K562 (cell line): Measurements from ENCODE around the gene SP2. TPM values are rescaled to one million over a fixed set of nuclear protein-coding genes. Genes with fewer than 3 reads are reported as not detected.
A peak's percentile ranks its signal among the peaks of the same experiment; 100 is the strongest.

Experiments
- ATF6 ChIP-seq: sonication (generic); formaldehyde crosslinking; IDR thresholded peaks from 2 replicates; pipeline ENCODE4 v1.4.0; 2020; ENCODE audit warnings: mild to moderate bottlenecking, missing genetic modification reagents
- CBX1 ChIP-seq: sonication (generic); IDR thresholded peaks from 2 replicates; pipeline ENCODE4 v1.6.1; 2016; ENCODE audit warnings: antibody characterized with exemption, low read depth, mild to moderate bottlenecking
- CTBP1 ChIP-seq: fragments of 450-650 bp; IDR thresholded peaks from 2 replicates; pipeline ENCODE4 v1.6.1; 2016; ENCODE audit warnings: borderline replicate concordance
- EGR1 ChIP-seq: fragments of 450-650 bp; conservative IDR thresholded peaks from 2 replicates; pipeline ENCODE4 v1.6.1; 2017; ENCODE audit warnings: mild to moderate bottlenecking
- ELF1 ChIP-seq: fragments of 200-800 bp; sonication (Bioruptor generic); IDR thresholded peaks from 2 replicates; pipeline ENCODE4 v1.6.1; 2016; ENCODE audit warnings: missing genetic modification characterization, missing compliant biosample characterization
- ETV6 ChIP-seq, 3 experiments: fragments of 150-350 bp in 1 of 3; sonication (generic) in 1 of 3; formaldehyde crosslinking in 1 of 3; IDR thresholded peaks; 2 replicates each; pipeline versions ENCODE4 v1.6.1 to v1.8.0; 2014 to 2022; ENCODE audit warnings: borderline replicate concordance in 2 of 3, low read depth in 2 of 3, antibody characterized with exemption in 1 of 3, low read length in 1 of 3, mild to moderate bottlenecking in 1 of 3, missing genetic modification reagents in 1 of 3
- GABPA ChIP-seq: fragments of 200-800 bp; sonication (Bioruptor generic); conservative IDR thresholded peaks from 2 replicates; pipeline ENCODE4 v1.6.1; 2016; ENCODE audit warnings: low read depth, missing genetic modification characterization, missing compliant biosample characterization
- KLF1 ChIP-seq: fragments of 450-650 bp; IDR thresholded peaks from 2 replicates; pipeline ENCODE4 v1.6.1; 2016; ENCODE audit warnings: missing genetic modification characterization, missing compliant biosample characterization
- KLF6 ChIP-seq: fragments of 250-450 bp; sonication (Bioruptor Pico); IDR thresholded peaks from 2 replicates; pipeline ENCODE4 v1.4.0; 2020; ENCODE audit warnings: mild to moderate bottlenecking, moderate library complexity, borderline replicate concordance
- MAFG ChIP-seq: fragments of 450-650 bp; conservative IDR thresholded peaks from 2 replicates; pipeline ENCODE4 v1.6.1; 2016; ENCODE audit warnings: missing genetic modification characterization, missing compliant biosample characterization
- MAZ ChIP-seq, 2 experiments: fragments of 450-650 bp in 1 of 2; sonication (generic) in 1 of 2; formaldehyde crosslinking; IDR thresholded peaks in 1 of 2; conservative IDR thresholded peaks in 1 of 2; 2 replicates each; pipeline versions ENCODE4 v1.4.0 to v1.5.0; 2020; ENCODE audit warnings: mild to moderate bottlenecking in 1 of 2, missing genetic modification reagents in 1 of 2
- MBD2 ChIP-seq: sonication (generic); IDR thresholded peaks from 2 replicates; pipeline ENCODE4 v1.6.1; 2016; ENCODE audit warnings: low read depth, borderline replicate concordance
- NFRKB ChIP-seq: fragments of 450-650 bp; IDR thresholded peaks from 2 replicates; pipeline ENCODE4 v1.6.1; 2016; ENCODE audit warnings: low read depth
- SPI1 ChIP-seq: IDR thresholded peaks from 2 replicates; pipeline ENCODE4 v1.6.1; 2011; ENCODE audit warnings: low read depth, low read length, control low read depth, borderline replicate concordance
- TCF3 ChIP-seq: sonication (generic); formaldehyde crosslinking; IDR thresholded peaks from 2 replicates; pipeline ENCODE4 v1.4.0; 2020; ENCODE audit warnings: mild to moderate bottlenecking, missing genetic modification reagents
- VEZF1 ChIP-seq: fragments of 200-800 bp; sonication (Bioruptor generic); IDR thresholded peaks from 2 replicates; pipeline ENCODE4 v1.6.1; 2017; ENCODE audit warnings: missing genetic modification characterization, missing compliant biosample characterization
- ZNF133 ChIP-seq: fragments of 250-450 bp; sonication (Bioruptor Pico); IDR thresholded peaks from 2 replicates; pipeline ENCODE4 v1.4.0; 2020; ENCODE audit warnings: mild to moderate bottlenecking
- ZNF134 ChIP-seq: fragments of 250-450 bp; sonication (Bioruptor Pico); conservative IDR thresholded peaks from 2 replicates; pipeline ENCODE4 v1.4.0; 2020
- ZNF316 ChIP-seq: fragments of 450-650 bp; IDR thresholded peaks from 2 replicates; pipeline ENCODE4 v1.6.1; 2016
- polyA plus RNA-seq, 8 experiments: library from polyadenylated mRNA; depleted of rRNA in 4 of 8; stranded (reverse) in 5 of 8; unstranded in 3 of 8; fragments of >200 nt; fragmentation: Nextera tagmentation in 2 of 8; fragmentation: Illumina TruSeq in 1 of 8; extraction: Ambion mirVana in 2 of 8; extraction: Trizol in 1 of 8; gene quantifications; 2 replicates each; pipeline versions ENCODE4 v1.2.1 to v1.2.3, GENCODE V29; 2011 to 2014; ENCODE audit warnings: inconsistent platforms in 1 of 8, missing spikeins in 1 of 8
- total RNA-seq, 7 experiments: library from RNA; depleted of rRNA in 6 of 7; stranded (reverse); fragments of >200 nt in 6 of 7; fragmentation: Illumina TruSeq in 2 of 7; extraction: Trizol in 2 of 7; gene quantifications; 2 replicates each; pipeline versions ENCODE4 v1.2.1 to v1.2.3, GENCODE V29; 2011 to 2021; ENCODE audit warnings: low replicate concordance in 1 of 7
- TF ChIP-seq, protein P1 (sequence below): fragments of 250-450 bp; sonication (Bioruptor Pico); IDR thresholded peaks from 2 replicates; pipeline ENCODE4 v1.8.0; 2021; ENCODE audit warnings: moderate library complexity, mild to moderate bottlenecking, inconsistent platforms
- TF ChIP-seq, protein P2 (sequence below): fragments of 450-650 bp; IDR thresholded peaks from 2 replicates; pipeline ENCODE4 v1.6.1; 2018; ENCODE audit not compliant: partially characterized antibody

SP2 gene
- total and polyA plus RNA-seq, 9 of the 15 experiments (the other 6 are each of a cell fraction or from before 2014, with no cell fraction given), result 0.77 to 22.3 (median 2.3) TPM

DNA sequence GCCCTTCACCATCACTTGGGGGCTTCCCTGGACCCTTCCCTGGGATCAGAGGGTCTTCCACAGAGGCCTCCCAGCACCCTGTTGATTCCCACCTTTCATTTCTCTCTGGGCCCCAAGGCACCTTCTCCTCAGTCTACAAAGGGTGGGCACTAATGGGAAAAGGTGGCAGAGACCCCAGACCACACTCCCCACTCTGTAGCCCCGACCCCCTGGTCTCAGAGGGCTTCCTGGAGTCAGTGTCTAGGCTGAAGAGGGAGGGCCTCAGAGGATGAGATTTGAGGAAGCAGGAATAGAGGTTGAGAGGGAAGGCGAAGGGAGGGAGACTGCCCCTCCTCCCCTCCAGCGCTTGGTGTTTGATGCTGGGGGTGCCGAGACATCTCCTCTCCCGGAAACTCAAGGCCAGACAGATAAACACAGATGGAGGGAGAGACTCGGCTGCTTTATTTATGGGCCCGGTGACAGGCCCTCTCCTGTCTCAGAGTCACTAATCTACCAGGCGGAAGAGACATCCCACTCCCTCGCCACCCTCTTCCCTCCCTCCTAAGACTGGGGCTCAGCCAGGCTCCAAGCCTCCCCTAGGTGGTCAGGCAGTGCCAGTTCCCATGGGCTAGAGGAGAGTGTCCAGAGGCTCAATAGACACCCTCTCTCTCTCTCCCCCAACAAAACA is 18.5 kb upstream of the SP2 start (continued):
- TF ChIP-seq, protein P1, sequence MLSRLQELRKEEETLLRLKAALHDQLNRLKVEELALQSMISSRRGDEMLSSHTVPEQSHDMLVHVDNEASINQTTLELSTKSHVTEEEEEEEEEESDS (CRISPR knock-in tag), result no peak
- TF ChIP-seq, protein P2, sequence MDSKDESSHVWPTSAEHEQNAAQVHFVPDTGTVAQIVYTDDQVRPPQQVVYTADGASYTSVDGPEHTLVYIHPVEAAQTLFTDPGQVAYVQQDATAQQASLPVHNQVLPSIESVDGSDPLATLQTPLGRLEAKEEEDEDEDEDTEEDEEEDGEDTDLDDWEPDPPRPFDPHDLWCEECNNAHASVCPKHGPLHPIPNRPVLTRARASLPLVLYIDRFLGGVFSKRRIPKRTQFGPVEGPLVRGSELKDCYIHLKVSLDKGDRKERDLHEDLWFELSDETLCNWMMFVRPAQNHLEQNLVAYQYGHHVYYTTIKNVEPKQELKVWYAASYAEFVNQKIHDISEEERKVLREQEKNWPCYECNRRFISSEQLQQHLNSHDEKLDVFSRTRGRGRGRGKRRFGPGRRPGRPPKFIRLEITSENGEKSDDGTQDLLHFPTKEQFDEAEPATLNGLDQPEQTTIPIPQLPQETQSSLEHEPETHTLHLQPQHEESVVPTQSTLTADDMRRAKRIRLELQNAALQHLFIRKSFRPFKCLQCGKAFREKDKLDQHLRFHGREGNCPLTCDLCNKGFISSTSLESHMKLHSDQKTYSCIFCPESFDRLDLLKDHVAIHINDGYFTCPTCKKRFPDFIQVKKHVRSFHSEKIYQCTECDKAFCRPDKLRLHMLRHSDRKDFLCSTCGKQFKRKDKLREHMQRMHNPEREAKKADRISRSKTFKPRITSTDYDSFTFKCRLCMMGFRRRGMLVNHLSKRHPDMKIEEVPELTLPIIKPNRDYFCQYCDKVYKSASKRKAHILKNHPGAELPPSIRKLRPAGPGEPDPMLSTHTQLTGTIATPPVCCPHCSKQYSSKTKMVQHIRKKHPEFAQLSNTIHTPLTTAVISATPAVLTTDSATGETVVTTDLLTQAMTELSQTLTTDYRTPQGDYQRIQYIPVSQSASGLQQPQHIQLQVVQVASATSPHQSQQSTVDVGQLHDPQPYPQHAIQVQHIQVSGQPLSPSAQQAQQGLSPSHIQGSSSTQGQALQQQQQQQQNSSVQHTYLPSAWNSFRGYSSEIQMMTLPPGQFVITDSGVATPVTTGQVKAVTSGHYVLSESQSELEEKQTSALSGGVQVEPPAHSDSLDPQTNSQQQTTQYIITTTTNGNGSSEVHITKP, result peak; percentile 58
- TF ChIP-seq MAZ (CRISPR knock-in tag; conservative IDR thresholded peaks at IDR 0.05 in 1 of 2, IDR thresholded peaks at IDR 0.05 in 1 of 2) (peak; percentile 77 to 86), CTBP1 (peak; percentile 99), ATF6 (CRISPR knock-in tag) (0 out of 2 replicates have a peak, but pooled peaks have one; percentile 62), NFRKB (no peak), KLF1 (tag) (no peak), ELF1 (peak; percentile 81), ZNF134 (CRISPR knock-in tag) (peak; percentile 71), MBD2 (no peak), CBX1 (0 out of 2 replicates have a peak, but pooled peaks have one; percentile 35), MAFG (tag) (no peak), ZNF133 (CRISPR knock-in tag) (no peak), EGR1 (peak; percentile 63), KLF6 (CRISPR knock-in tag) (0 out of 2 replicates have a peak, but pooled peaks have one; percentile 67), ETV6 (IDR thresholded peaks at IDR 0.05; ENCODE audit: borderline replicate concordance in 1 of 2, low read depth in 2 of 2, low read length in 1 of 2) (peak; percentile 68 to 87; a peak in 2 of 4 replicates), ETV6 (CRISPR knock-in tag; IDR thresholded peaks at IDR 0.05; ENCODE audit: borderline replicate concordance) (no peak), GABPA (tag) (peak; percentile 77), SPI1 (peak; percentile 26; the same call in 1 of the 2 replicates), VEZF1 (CRISPR knock-in tag) (peak; percentile 91), ZNF316 (no peak), TCF3 (CRISPR knock-in tag) (peak; percentile 85)
